ENCODE data around the gene TMEM245. TPM values are rescaled to one million over a fixed set of nuclear protein-coding genes. Genes with fewer than 3 reads are reported as not detected.

The TMEM245 gene
- polyA plus RNA-seq, 3 donors, result 57.1 to 88.9 (median 76.0) TPM

GRCh38 chr9:109016132-109016531 lies 103.6 kb downstream of the TMEM245 start:
- peak in 1 of 11 donors; percentile 47 for DNase-seq (ENCODE audit: extremely low read depth in 1 of 11, low read depth in 9 of 11, low spot score in 4 of 11)

GRCh38 chr9:109014608-109015280 lies 105.0 kb downstream of the TMEM245 start:
- no peak for DNase-seq (ENCODE audit: extremely low read depth in 1 of 11, low read depth in 9 of 11, low spot score in 4 of 11)

DNA sequence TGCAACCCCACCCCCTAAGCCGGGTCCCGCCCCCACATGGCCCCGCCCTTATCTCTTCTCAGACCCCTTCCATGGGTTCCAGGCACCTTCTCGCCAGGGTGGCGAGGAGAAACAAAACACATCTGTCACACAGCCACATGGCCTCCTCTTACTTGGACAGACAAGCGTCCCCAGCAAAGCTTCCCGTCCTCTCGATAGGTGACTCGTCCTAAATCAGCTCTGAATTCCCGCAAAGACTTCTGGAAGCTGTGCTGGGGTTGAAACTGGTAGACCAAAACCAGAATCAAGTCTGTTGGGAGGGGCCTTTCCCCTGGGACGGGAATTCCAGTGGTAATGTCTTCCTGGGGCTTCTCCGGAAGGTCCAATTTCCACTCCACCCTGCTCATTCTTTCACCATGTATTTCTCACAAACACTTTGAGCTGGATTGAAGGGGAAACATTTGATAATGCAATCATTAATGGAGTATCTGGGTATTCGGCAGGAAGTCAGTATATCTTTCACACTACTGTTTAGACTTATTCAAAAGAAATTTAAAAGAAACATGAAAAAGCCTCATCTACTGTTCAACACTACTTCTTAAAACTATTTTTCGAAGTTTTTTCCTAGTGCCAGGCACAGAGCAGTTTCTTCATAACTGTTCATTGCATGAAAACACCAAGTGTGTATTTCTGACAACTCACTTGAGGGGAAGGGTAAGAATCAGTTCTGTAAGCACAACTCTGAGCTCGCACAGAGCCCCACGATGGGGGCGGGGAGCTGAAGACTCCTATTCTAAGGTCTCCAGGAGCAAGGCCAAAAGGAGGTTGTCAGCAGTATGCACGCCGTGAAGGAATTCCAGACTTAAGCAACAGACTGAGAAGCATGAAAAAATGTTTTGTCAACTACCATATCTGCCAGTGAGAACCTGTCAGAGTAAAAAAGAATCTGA lies 105.8 kb downstream of the TMEM245 start:
- peak in 1 of 11 donors; percentile 68 for DNase-seq (ENCODE audit: extremely low read depth in 1 of 11, low read depth in 9 of 11, low spot score in 4 of 11)

GRCh38 chr9:109012876-109013678 lies 106.7 kb downstream of the TMEM245 start, which contains the start of gene CTNNAL1:
Gene CTNNAL1 (minus strand): TSS chr9:109013499. CDS start chr9:109013442, 57 bp downstream.
- peak in 10 of 11 donors; percentile 73 to 89 (median 84) for DNase-seq (ENCODE audit: extremely low read depth in 1 of 11, low read depth in 9 of 11, low spot score in 4 of 11)

DNA sequence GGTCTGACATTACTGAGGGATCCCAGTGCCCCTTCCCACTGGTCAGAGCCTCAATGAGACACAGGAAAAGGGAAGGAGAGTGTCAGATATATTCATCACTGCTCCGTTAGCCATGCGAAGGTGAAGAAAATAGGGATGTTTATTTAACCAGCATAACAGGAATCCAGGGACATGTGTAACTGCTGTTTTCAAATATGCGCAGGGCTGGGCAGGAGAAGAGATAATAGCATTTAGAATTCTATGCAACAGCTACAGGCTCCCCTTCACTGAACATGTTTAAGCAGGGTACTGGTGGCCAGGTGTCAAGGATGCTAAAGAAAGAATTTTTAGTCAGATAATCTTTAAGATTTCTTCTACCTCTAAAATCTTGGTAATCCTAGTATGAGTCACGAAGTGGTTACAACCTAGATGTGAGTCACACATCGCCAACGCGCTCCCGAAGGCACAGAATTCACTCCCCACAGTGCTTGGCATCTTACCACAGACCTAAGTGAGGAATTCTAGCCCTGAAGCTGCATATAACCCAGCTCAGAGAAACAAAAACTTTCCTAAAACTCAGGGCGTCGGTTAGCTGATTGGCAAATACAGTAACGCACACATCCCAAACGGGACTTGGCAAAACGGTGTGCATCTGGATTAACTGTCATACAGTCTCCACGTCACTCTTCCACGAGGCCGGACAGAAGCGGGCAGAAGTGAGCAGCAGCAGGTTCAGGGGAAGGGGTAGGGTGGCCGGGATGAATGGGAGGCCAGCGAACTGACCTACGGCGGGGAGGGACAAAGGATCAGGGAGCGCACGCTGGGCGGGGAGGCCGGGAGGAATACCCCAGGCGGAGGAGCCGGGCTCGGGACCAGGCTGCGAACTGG lies 107.5 kb downstream of the TMEM245 start:
- DNase-seq (ENCODE audit: extremely low read depth in 1 of 11, low read depth in 9 of 11, low spot score in 4 of 11), result peak in 2 of 11 donors; percentile 31 to 39

DNA sequence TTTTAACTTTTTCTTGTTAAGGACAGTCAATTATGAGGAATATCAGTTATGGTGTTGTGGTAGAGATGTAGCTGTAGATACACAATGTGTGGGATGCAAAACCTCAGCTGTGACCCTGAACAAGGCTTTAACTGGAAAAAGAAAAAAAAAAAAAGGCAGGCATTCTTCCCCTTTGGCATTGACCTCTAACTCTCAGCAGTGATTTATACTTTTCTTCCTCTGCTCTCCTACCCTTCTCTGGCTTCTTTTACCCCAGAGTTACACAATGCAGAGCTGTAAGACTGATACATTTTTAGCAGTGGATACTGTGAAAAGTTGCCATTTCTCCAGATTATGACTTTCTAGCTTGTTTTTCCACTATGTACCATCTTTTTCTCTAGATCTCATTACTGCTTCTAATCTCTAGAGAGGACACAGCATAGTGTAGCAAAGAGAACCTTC lies 108.5 kb downstream of the TMEM245 start:
- peak in 1 of 11 donors; percentile 19 for DNase-seq (ENCODE audit: extremely low read depth in 1 of 11, low read depth in 9 of 11, low spot score in 4 of 11)

- no peak for DNase-seq (ENCODE audit: extremely low read depth in 1 of 11, low read depth in 9 of 11, low spot score in 4 of 11)
Observed at GRCh38 chr9:109010746-109011145, 109.0 kb downstream of the TMEM245 start.

- DNase-seq (ENCODE audit: extremely low read depth in 1 of 11, low read depth in 9 of 11, low spot score in 4 of 11), result no peak
Observed at GRCh38 chr9:109005678-109006077, 114.1 kb downstream of the TMEM245 start.

GRCh38 chr9:109003116-109003515 lies 116.6 kb downstream of the TMEM245 start:
- DNase-seq (ENCODE audit: extremely low read depth in 1 of 11, low read depth in 9 of 11, low spot score in 4 of 11), result no peak

- no peak for DNase-seq (ENCODE audit: extremely low read depth in 1 of 11, low read depth in 9 of 11, low spot score in 4 of 11)
Observed at GRCh38 chr9:109002141-109002540, 117.6 kb downstream of the TMEM245 start.

GRCh38 chr9:109001275-109001676 lies 118.5 kb downstream of the TMEM245 start:
- DNase-seq (ENCODE audit: extremely low read depth in 1 of 11, low read depth in 9 of 11, low spot score in 4 of 11), result no peak

DNA sequence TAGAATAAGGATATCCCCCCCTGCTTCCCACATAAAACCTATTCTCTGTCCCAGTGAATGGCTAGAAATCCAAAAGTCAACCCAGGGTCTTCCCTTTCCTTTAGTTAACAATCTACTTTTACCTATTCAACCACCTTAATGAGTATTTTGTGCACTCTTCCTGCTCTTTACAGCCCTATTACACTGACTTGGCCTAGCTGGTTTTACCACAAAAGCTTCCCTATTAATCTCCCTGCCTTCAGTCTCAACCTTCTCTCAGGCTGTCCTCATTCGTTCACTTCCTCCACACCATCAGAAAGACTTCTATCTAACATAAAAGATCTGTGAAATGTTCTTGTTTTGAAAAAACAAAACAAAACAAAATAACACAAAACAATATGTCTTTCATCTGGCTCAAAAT lies 122.6 kb downstream of the TMEM245 start:
- no peak for DNase-seq (ENCODE audit: extremely low read depth in 1 of 11, low read depth in 9 of 11, low spot score in 4 of 11)

DNA sequence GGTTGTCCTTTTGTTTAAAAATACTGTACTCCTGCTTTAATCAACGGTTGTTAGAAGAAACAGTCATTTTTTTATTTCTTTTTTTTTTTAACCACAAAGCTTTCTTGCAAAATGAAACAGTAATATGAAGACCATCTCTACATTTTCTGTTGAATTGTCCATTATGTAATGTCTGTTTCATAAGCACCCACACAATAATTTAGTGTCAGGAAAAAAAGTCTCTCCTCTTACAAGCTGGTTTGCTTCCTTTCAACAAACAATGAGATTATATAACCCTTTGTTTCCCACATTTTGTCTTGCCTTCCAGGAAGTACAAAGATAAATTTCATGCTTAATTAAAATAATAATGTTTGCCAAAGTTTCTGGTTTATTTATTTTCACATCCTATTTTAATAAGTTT lies 123.1 kb downstream of the TMEM245 start:
- no peak for DNase-seq (ENCODE audit: extremely low read depth in 1 of 11, low read depth in 9 of 11, low spot score in 4 of 11)

- DNase-seq (ENCODE audit: extremely low read depth in 1 of 11, low read depth in 9 of 11, low spot score in 4 of 11), result no peak
Observed at GRCh38 chr9:108994695-108995094, 125.1 kb downstream of the TMEM245 start.

DNA sequence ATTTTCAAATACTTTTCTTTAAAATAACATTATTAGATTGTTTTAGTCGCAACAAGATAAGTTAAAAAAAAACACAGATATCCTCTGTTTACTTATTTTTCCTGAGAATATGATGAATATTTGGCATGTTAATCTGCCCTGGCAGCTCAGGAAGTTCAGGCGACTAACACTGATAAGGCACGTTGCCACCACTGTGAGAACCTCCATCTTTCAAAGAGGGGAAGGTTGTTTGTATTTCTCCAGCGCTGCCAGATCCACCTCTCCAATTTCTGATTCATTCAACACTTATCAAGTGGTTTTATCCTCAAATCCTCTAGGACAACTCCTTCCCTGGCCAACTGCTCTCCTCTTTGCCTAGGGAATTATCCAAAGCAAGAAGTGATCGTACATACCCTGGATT lies 128.3 kb downstream of the TMEM245 start:
- no peak for DNase-seq (ENCODE audit: extremely low read depth in 1 of 11, low read depth in 9 of 11, low spot score in 4 of 11)

GRCh38 chr9:108983885-108984284 lies 135.9 kb downstream of the TMEM245 start:
- DNase-seq (ENCODE audit: extremely low read depth in 1 of 11, low read depth in 9 of 11, low spot score in 4 of 11), result no peak

GRCh38 chr9:108980893-108981292 lies 138.9 kb downstream of the TMEM245 start:
- DNase-seq (ENCODE audit: extremely low read depth in 1 of 11, low read depth in 9 of 11, low spot score in 4 of 11), result no peak

DNA sequence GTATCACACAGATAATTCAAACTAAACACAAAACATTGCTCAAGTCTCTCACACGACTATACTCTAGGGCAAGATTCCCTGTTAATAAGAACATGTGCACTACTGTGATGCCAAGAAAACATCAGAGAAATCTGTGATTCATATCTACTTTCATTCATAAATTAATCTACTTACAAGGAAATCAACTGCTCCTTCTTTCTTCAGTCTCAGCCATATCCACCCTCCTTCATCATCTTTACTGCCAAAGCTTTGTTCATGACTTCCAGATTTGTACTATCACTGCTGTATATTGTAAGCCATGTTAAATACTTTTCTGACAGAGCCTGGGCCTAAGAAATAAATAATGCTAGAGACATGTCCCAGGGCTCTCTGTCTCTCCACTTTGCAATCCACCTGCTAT lies 141.5 kb downstream of the TMEM245 start:
- DNase-seq (ENCODE audit: extremely low read depth in 1 of 11, low read depth in 9 of 11, low spot score in 4 of 11), result no peak
